H1 (cell line): ENCODE data around the gene COL25A1. TPM values are rescaled to one million over a fixed set of nuclear protein-coding genes. Genes with fewer than 3 reads are reported as not detected.

Experiments used
- CTCF ChIA-PET: fragments of 300-600 bp; sonication (Branson Sonifier 250); formaldehyde crosslinking; loops from one replicate; lab custom pipeline; 2021; ENCODE audit not compliant: partially characterized antibody; lab: Charles Lee
- POLR2A ChIA-PET: fragments of 300-600 bp; sonication (Branson Sonifier 250); formaldehyde crosslinking; loops from one replicate; lab custom pipeline; 2021; ENCODE audit warnings: inconsistent platforms; ENCODE audit not compliant: partially characterized antibody; lab: Charles Lee
- DNase-seq, 2 experiments: peaks; one replicate each; pipeline versions ENCODE4 v3.0.0 to v3.0.0-alpha.2; 2010 to 2022; ENCODE audit warnings: low spot score in 2 of 2, low read depth in 1 of 2, mixed read lengths in 1 of 2
- FAIRE-seq: peaks from 2 replicates; lab custom pipeline; 2011; peaks lifted over from hg19 to GRCh38; lab: Jason Lieb, UNC
- H2AFZ ChIP-seq: 2 replicates; pipeline ENCODE4 v1.8.1; 2012; ENCODE audit warnings: low read length, inconsistent platforms
- H2AK5ac ChIP-seq: 2 replicates; pipeline ENCODE4 v1.6.1; 2013; ENCODE audit warnings: low read depth, low read length
- H2BK120ac ChIP-seq: replicated peaks from 2 replicates; pipeline ENCODE3; 2013; ENCODE audit warnings: low read depth, low read length, inconsistent platforms
- H2BK12ac ChIP-seq: 2 replicates; pipeline ENCODE4 v1.6.1; 2013; ENCODE audit warnings: low read depth, low read length
- H2BK15ac ChIP-seq: 2 replicates; pipeline ENCODE4 v1.6.1; 2013; ENCODE audit warnings: low read length
- H2BK20ac ChIP-seq: 2 replicates; pipeline ENCODE4 v1.6.1; 2013; ENCODE audit warnings: low read length
- H2BK5ac ChIP-seq: 2 replicates; pipeline ENCODE4 v1.6.1; 2013; ENCODE audit warnings: low read depth, low read length
- H3K14ac ChIP-seq: 2 replicates; pipeline ENCODE4 v1.6.1; 2013; ENCODE audit warnings: inconsistent platforms; ENCODE audit not compliant: insufficient read length
- H3K18ac ChIP-seq: 2 replicates; pipeline ENCODE4 v1.6.1; 2013; ENCODE audit warnings: low read length; ENCODE audit errors: extremely low read depth
- H3K23ac ChIP-seq: 2 replicates; pipeline ENCODE4 v1.6.1; 2013; ENCODE audit warnings: inconsistent platforms; ENCODE audit not compliant: insufficient read length
- H3K23me2 ChIP-seq: 2 replicates; pipeline ENCODE4 v1.6.1; 2013; ENCODE audit warnings: low read depth, low read length
- H3K27ac ChIP-seq: 2 replicates; pipeline ENCODE4 v1.6.1; 2011; ENCODE audit warnings: low read depth, low read length, inconsistent platforms
- H3K27me3 ChIP-seq, 4 experiments: replicated peaks in 1 of 4; 1 replicate in 1 of 4; 2 replicates in 3 of 4; pipeline versions ENCODE4 v1.6.1 to v1.8.1; 2011 to 2013; ENCODE audit warnings: low read length in 3 of 4, mild to moderate bottlenecking in 3 of 4, inconsistent platforms in 2 of 4, mixed read lengths in 2 of 4, moderate library complexity in 1 of 4; ENCODE audit not compliant: control insufficient read depth in 3 of 4, insufficient read depth in 3 of 4; ENCODE audit errors: extremely low read depth in 1 of 4
- H3K36me3 ChIP-seq, 4 experiments: 2 replicates each; pipeline versions ENCODE4 v1.6.1 to v1.8.1; 2011 to 2013; ENCODE audit warnings: mild to moderate bottlenecking in 4 of 4, low read length in 3 of 4, moderate library complexity in 2 of 4, control low read depth in 1 of 4, inconsistent platforms in 1 of 4; ENCODE audit not compliant: insufficient read depth in 4 of 4, control insufficient read depth in 2 of 4
- H3K4ac ChIP-seq: replicated peaks from 2 replicates; pipeline ENCODE3; 2013; ENCODE audit warnings: low read length, low read depth, mixed read lengths, inconsistent platforms; ENCODE audit not compliant: insufficient read length
- H3K4me1 ChIP-seq, 4 experiments: replicated peaks in 1 of 4; 1 replicate in 1 of 4; 2 replicates in 3 of 4; pipeline versions ENCODE4 v1.6.1 to v1.8.1; 2011 to 2013; ENCODE audit warnings: low read length in 3 of 4, inconsistent platforms in 2 of 4, mixed read lengths in 1 of 4; ENCODE audit not compliant: insufficient read depth in 4 of 4, control insufficient read depth in 3 of 4
- H3K4me2 ChIP-seq, 2 experiments: 2 replicates each; pipeline versions ENCODE4 v1.6.1 to v1.8.1; 2011 to 2013; ENCODE audit warnings: low read depth in 2 of 2, low read length in 2 of 2, control low read depth in 1 of 2, inconsistent platforms in 1 of 2, mild to moderate bottlenecking in 1 of 2; ENCODE audit not compliant: insufficient read depth in 1 of 2
- H3K4me3 ChIP-seq, 4 experiments: fragments of 200-600, 300-600 bp in 1 of 4; sonication (generic), shearing (Covaris generic), sonication (Bioruptor Twin) in 1 of 4; 2 replicates each; pipeline versions ENCODE4 v1.5.1 to v1.8.1; 2011 to 2016; ENCODE audit warnings: low read length in 4 of 4, low read depth in 3 of 4, control low read depth in 2 of 4, inconsistent platforms in 2 of 4, mild to moderate bottlenecking in 2 of 4, mixed read lengths in 1 of 4, moderate library complexity in 1 of 4; ENCODE audit not compliant: insufficient read depth in 2 of 4; ENCODE audit errors: extremely low read depth in 1 of 4
- H3K56ac ChIP-seq: replicated peaks from 2 replicates; pipeline ENCODE3; 2013; ENCODE audit warnings: low read depth, mild to moderate bottlenecking, mixed read lengths, low read length, inconsistent platforms; ENCODE audit not compliant: insufficient read length
- H3K79me1 ChIP-seq: 2 replicates; pipeline ENCODE4 v1.6.1; 2013; ENCODE audit warnings: low read depth, low read length, control low read depth
- H3K79me2 ChIP-seq, 2 experiments: 2 replicates each; pipeline versions ENCODE4 v1.6.1 to v1.8.1; 2012 to 2013; ENCODE audit warnings: low read length in 2 of 2, mild to moderate bottlenecking in 2 of 2, inconsistent platforms in 1 of 2; ENCODE audit not compliant: insufficient read depth in 2 of 2, control insufficient read depth in 1 of 2
- H3K9ac ChIP-seq, 4 experiments: replicated peaks in 1 of 4; 1 replicate in 1 of 4; 2 replicates in 3 of 4; pipeline versions ENCODE4 v1.6.1 to v1.8.1; 2011 to 2013; ENCODE audit warnings: low read depth in 3 of 4, low read length in 3 of 4, control low read depth in 2 of 4, mild to moderate bottlenecking in 2 of 4, moderate library complexity in 2 of 4, inconsistent platforms in 1 of 4; ENCODE audit errors: extremely low read depth in 1 of 4
- H3K9me3 ChIP-seq, 2 experiments: 2 replicates each; pipeline versions ENCODE4 v1.6.1 to v1.8.1; 2012 to 2013; ENCODE audit warnings: mild to moderate bottlenecking in 2 of 2, moderate library complexity in 2 of 2, control low read depth in 1 of 2, inconsistent platforms in 1 of 2, low read depth in 1 of 2, low read length in 1 of 2, mixed read lengths in 1 of 2; ENCODE audit not compliant: insufficient read depth in 2 of 2
- H4K20me1 ChIP-seq, 2 experiments: replicated peaks in 1 of 2; 2 replicates each; pipeline versions ENCODE3 to v1.8.1; 2011 to 2013; ENCODE audit warnings: inconsistent platforms in 2 of 2, low read length in 2 of 2, mild to moderate bottlenecking in 1 of 2; ENCODE audit not compliant: insufficient read depth in 2 of 2, control insufficient read depth in 1 of 2
- H4K5ac ChIP-seq: 2 replicates; pipeline ENCODE4 v1.6.1; 2013; ENCODE audit warnings: low read length, low read depth, mixed read lengths, inconsistent platforms; ENCODE audit not compliant: insufficient read length
- H4K8ac ChIP-seq: 2 replicates; pipeline ENCODE4 v1.8.0; 2013; ENCODE audit warnings: mild to moderate bottlenecking, moderate library complexity, low read length, inconsistent platforms; ENCODE audit not compliant: insufficient read depth; ENCODE audit errors: extremely low read depth
- H4K91ac ChIP-seq: replicated peaks from 2 replicates; pipeline ENCODE3; 2013; ENCODE audit warnings: low read length, mixed read lengths, inconsistent platforms; ENCODE audit not compliant: insufficient read length
- HDAC2 ChIP-seq, 2 experiments: fragments of 300-600 bp in 1 of 2; sonication (generic) in 1 of 2; IDR thresholded peaks; 2 replicates each; pipeline ENCODE4 v1.6.1; 2011 to 2012; ENCODE audit warnings: low read depth in 2 of 2, low read length in 2 of 2, mild to moderate bottlenecking in 2 of 2, moderate library complexity in 2 of 2, borderline replicate concordance in 1 of 2, inconsistent platforms in 1 of 2
- JUND ChIP-seq: IDR thresholded peaks from 2 replicates; pipeline ENCODE4 v1.6.1; 2011; ENCODE audit warnings: mild to moderate bottlenecking, improper control_type of control experiment, low read length
- MAFK ChIP-seq: IDR thresholded peaks from 2 replicates; pipeline ENCODE4 v1.6.1; 2012; ENCODE audit warnings: low read depth, mild to moderate bottlenecking, improper control_type of control experiment, low read length
- NRF1 ChIP-seq: IDR thresholded peaks from 2 replicates; pipeline ENCODE4 v1.6.1; 2011; ENCODE audit warnings: mild to moderate bottlenecking, low read depth, low read length, improper control_type of control experiment
- WGBS, 2 experiments: shearing (Covaris generic) in 1 of 2; methylation state at CpG; one replicate each; pipeline versions ENCODE4 v1.1.6 to v1.1.7; 2013 to 2015; ENCODE audit warnings: low lambda C conversion rate in 2 of 2, mixed read lengths in 2 of 2, inconsistent platforms in 1 of 2, low coverage in 1 of 2, missing lambda C conversion rate in 1 of 2; ENCODE audit not compliant: insufficient replicate concordance in 2 of 2, insufficient coverage in 1 of 2, insufficient read length in 1 of 2; ENCODE audit errors: extremely low coverage in 1 of 2, missing lambda C conversion rate in 1 of 2; 5-methylcytosine and 5-hydroxymethylcytosine counted together
- polyA plus RNA-seq, 7 experiments: library from polyadenylated mRNA; depleted of rRNA in 3 of 7; stranded (reverse) in 5 of 7; unstranded in 2 of 7; fragments of >200 nt in 5 of 7; fragments of 200-250 nt in 2 of 7; gene quantifications; 1 replicate in 5 of 7; 2 replicates in 1 of 7; 4 replicates in 1 of 7; pipeline versions ENCODE4 v1.2.1 to v1.2.3, GENCODE V29; 2011 to 2013; ENCODE audit warnings: missing spikeins in 2 of 7, mixed read lengths in 2 of 7
- total RNA-seq: library from RNA; stranded (reverse); fragmentation: NEBNext Ultra II Directional; extraction: Animal tissue kit (Norgen Biotek cat#: 25700); gene quantifications from 2 replicates; pipeline ENCODE4 v1.2.1, GENCODE V29; 2021

COL25A1 gene
- total and polyA plus RNA-seq, 2 of the 8 experiments (the other 6 are each of a cell fraction or from before 2014, with no cell fraction given) = 1.1 to 8.3 TPM

DNA sequence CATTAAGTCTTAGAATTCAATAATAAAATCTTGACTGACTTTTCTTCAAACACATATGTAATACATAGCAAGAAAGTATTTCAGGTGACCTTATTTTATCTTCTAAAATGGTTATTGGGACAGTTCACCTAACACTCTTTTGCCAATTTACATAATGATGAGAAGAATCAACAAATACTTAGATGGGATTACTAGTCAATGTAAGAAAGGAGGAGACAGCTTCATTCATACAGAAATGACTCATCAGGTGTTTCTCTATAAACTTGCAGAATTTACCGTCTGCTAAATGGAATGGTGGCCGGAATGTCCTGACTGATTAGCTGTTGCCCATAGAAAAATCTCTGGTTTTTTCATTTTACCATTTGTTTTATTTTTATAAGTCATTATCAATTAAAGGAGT lies 424.6 kb downstream of the COL25A1 start:
- no peaks in the 10 kb centered on the region for H4K20me1 ChIP-seq
- no peak overlapping the region for H2AFZ ChIP-seq
- CTCF ChIA-PET = no interaction called here
- H3K4me1 ChIP-seq = peaks cover 0 to 4% (median 0%) of the 10 kb centered on the region in 4 experiments; a peak in 1 of 7 replicates
- no peak overlapping the region for H3K14ac ChIP-seq
- H3K4ac ChIP-seq = no peak overlapping the region
- H3K79me1 ChIP-seq = no peaks in the 10 kb centered on the region
- no peaks in the 10 kb centered on the region for H3K36me3 ChIP-seq
- H3K27ac ChIP-seq = no peak overlapping the region
- no peak overlapping the region for H3K9ac ChIP-seq
- H4K91ac ChIP-seq = no peak overlapping the region
- TF ChIP-seq JUND (peak; percentile 63; the same call in 1 of the 2 replicates), HDAC2 (IDR thresholded peaks at IDR 0.05; ENCODE audit: borderline replicate concordance in 1 of 2, low read depth in 2 of 2, low read length in 2 of 2) (no peak), NRF1 (no peak), MAFK (no peak)
- TF ChIP-seq, all 59 proteins: peak for 1
- Histone ChIP-seq H2BK15ac (no peak overlapping the region), H2BK12ac (no peak overlapping the region), H3K4me2 (no peak overlapping the region), H4K8ac (no peak overlapping the region), H3K79me2 (no peaks in the 10 kb centered on the region), H3K56ac (no peak overlapping the region), H2BK120ac (no peak overlapping the region), H4K5ac (no peak overlapping the region), H3K18ac (no peak overlapping the region), H3K23me2 (no peaks in the 10 kb centered on the region), H2BK5ac (no peak overlapping the region), H2AK5ac (no peak overlapping the region), H2BK20ac (no peak overlapping the region), H3K23ac (no peak overlapping the region), H3K27me3 (no peaks in the 10 kb centered on the region), H3K4me3 (no peak overlapping the region), H3K9me3 (no peaks in the 10 kb centered on the region)
- POLR2A ChIA-PET = no interaction called here
- no peak for FAIRE-seq
- DNase-seq = no peak
- 54% methylated on average over 2 of the region's 2 CpGs; no CpG with 5 or more reads in 1 of the 2 experiments for WGBS, 2 experiments
